Vagina (tissue), 2 donors: ENCODE results near the gene ABLIM1.

Experiments used
- CTCF ChIP-seq, 3 experiments: fragments of 450-650 bp in 2 of 3; fragments of 200-600 bp in 1 of 3; sonication (generic) in 1 of 3; IDR thresholded peaks; one replicate each; pipeline ENCODE4 v1.5.1; 2017 to 2019; ENCODE audit warnings: antibody characterized with exemption in 3 of 3, mild to moderate bottlenecking in 2 of 3, moderate library complexity in 2 of 3
- POLR2A ChIP-seq, 2 donors: fragments of 450-650 bp; IDR thresholded peaks; one replicate each; pipeline ENCODE4 v1.6.1; 2017; ENCODE audit warnings: antibody characterized with exemption in 2 of 2, mild to moderate bottlenecking in 2 of 2, moderate library complexity in 2 of 2
- POLR2AphosphoS5 ChIP-seq, 2 donors: sonication (generic); formaldehyde crosslinking; IDR thresholded peaks; one replicate each; pipeline ENCODE4 v1.9.0; 2017; ENCODE audit warnings: antibody characterized with exemption in 2 of 2, mild to moderate bottlenecking in 2 of 2, low read depth in 1 of 2; ENCODE audit not compliant: insufficient read depth in 1 of 2

GRCh38 chr10:114629083-114629823 lies 28.8 kb downstream of the ABLIM1 start:
- TF ChIP-seq CTCF (IDR thresholded peaks at IDR 0.05) (no peak), POLR2AphosphoS5 (IDR thresholded peaks at IDR 0.05; ENCODE audit: insufficient read depth in 1 of 2, low read depth in 1 of 2) (no peak), POLR2A (IDR thresholded peaks at IDR 0.05) (no peak)
